Common myeloid progenitor, CD34-positive (primary cell): ENCODE results near the gene BCR.
A peak's percentile ranks its signal among the peaks of the same experiment; 100 is the strongest.

Experiments
- CTCF ChIA-PET: fragments of 350-600 bp; sonication (Branson Sonifier 250); formaldehyde crosslinking; loops from one replicate; lab custom pipeline; 2021; ENCODE audit warnings: antibody characterized with exemption; lab: Charles Lee
- POLR2A ChIA-PET: fragments of 350-600 bp; sonication (Branson Sonifier 250); formaldehyde crosslinking; loops from one replicate; lab custom pipeline; 2021; ENCODE audit warnings: antibody characterized with exemption; lab: Charles Lee
- DNase-seq, 3 donors: peaks; one replicate each; pipeline versions ENCODE4 v3.0.0 to v3.0.0-alpha.2; 2013
- H3K27ac ChIP-seq, 2 experiments: 1 replicate in 1 of 2; 2 replicates in 1 of 2; pipeline ENCODE4 v1.7.0; 2013; ENCODE audit warnings: inconsistent platforms in 2 of 2, low read length in 2 of 2, mild to moderate bottlenecking in 2 of 2, low read depth in 1 of 2, moderate library complexity in 1 of 2; ENCODE audit not compliant: severe bottlenecking in 2 of 2, insufficient read depth in 1 of 2, poor library complexity in 1 of 2
- H3K27me3 ChIP-seq, 5 experiments: replicated peaks in 2 of 5; 1 replicate in 3 of 5; 2 replicates in 2 of 5; pipeline versions ENCODE4 v1.6.1 to v1.7.0; 2013; ENCODE audit warnings: low read length in 4 of 5, mild to moderate bottlenecking in 2 of 5, moderate library complexity in 2 of 5, inconsistent platforms in 1 of 5; ENCODE audit not compliant: insufficient read depth in 5 of 5, control insufficient read depth in 4 of 5
- H3K36me3 ChIP-seq, 4 experiments: 1 replicate in 2 of 4; 2 replicates in 2 of 4; pipeline versions ENCODE4 v1.6.1 to v1.7.0; 2013; ENCODE audit warnings: low read length in 3 of 4, control low read depth in 1 of 4, mild to moderate bottlenecking in 1 of 4; ENCODE audit not compliant: control insufficient read depth in 4 of 4, insufficient read depth in 4 of 4
- H3K4me1 ChIP-seq, 4 experiments: 1 replicate in 3 of 4; 2 replicates in 1 of 4; pipeline versions ENCODE4 v1.6.1 to v1.7.1; 2013; ENCODE audit warnings: low read length in 3 of 4, mild to moderate bottlenecking in 3 of 4, control low read depth in 1 of 4, inconsistent platforms in 1 of 4, moderate library complexity in 1 of 4; ENCODE audit not compliant: control insufficient read depth in 4 of 4, insufficient read depth in 4 of 4; ENCODE audit errors: control extremely low read depth in 1 of 4
- H3K4me3 ChIP-seq, 7 experiments: 1 replicate in 4 of 7; 2 replicates in 3 of 7; pipeline versions ENCODE4 v1.5.1 to v1.7.0; 2013; ENCODE audit warnings: mild to moderate bottlenecking in 7 of 7, low read length in 6 of 7, moderate library complexity in 6 of 7, inconsistent platforms in 2 of 7, low read depth in 2 of 7, control low read depth in 1 of 7; ENCODE audit not compliant: insufficient read depth in 4 of 7, control insufficient read depth in 1 of 7; ENCODE audit errors: extremely low read depth in 1 of 7
- H3K9me3 ChIP-seq, 5 experiments: 1 replicate in 4 of 5; 2 replicates in 1 of 5; pipeline versions ENCODE4 v1.6.1 to v1.7.1; 2013; ENCODE audit warnings: low read length in 4 of 5, mild to moderate bottlenecking in 2 of 5, inconsistent platforms in 1 of 5, low read depth in 1 of 5, moderate library complexity in 1 of 5; ENCODE audit not compliant: control insufficient read depth in 4 of 5, insufficient read depth in 2 of 5; ENCODE audit errors: control extremely low read depth in 1 of 5
- WGBS: methylation state at CpG from one replicate; pipeline ENCODE4 v1.1.5; 2013; ENCODE audit not compliant: insufficient coverage; 5-methylcytosine and 5-hydroxymethylcytosine counted together

BCR gene

DNA sequence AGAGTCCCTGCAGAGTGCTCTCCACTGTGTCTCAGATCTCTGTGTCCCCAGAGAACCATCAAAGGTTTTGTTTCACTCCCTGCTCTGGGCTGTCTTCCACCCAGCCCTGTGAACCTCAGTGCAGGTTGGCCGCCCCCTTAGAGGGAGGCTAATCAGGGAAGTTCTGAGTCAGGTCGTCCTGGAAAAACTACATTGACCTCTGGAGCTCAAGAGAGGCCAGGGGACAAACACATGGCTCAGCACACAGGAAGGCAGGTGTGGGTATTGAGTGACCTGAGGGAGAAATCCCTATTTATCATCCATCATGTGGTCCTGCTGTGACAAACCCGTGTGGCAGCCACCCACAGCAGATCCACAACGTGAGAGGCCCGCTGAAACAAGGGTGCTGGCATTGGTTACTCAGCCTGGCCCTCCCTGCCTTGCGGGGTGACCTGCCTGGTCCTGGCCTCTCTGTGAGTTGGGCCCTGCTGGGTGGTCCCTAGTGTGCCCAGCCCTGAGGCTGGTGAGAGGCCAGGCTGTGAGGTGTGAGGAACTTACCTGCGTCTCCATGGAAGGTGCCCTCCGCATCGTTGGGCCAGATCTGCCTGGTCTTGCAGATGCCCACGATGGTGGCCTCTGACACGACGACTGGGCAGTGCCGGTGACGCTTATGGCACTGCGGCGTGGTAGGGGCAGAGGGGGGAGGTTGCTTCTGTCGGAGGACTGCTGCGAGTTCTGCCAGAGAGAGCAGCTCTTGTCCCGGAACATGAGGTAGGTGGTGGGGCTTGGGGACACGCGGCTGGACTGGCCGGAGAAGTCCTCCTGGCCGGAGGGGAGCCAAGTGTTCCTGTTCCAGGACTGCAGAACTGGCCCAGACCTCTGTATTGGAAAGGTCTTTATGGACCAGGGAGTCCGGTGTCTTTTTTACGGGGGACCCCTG lies 669 bp upstream of the BCR start:
- Histone ChIP-seq H3K36me3 (peaks cover 0 to 27% (median 9%) of the 10 kb centered on the region in 4 experiments), H3K9me3 (peaks cover 0 to 18% (median 4%) of the 10 kb centered on the region in 5 experiments), H3K27me3 (no peaks in the 10 kb centered on the region), H3K4me3 (peak overlapping the region; percentile 11 to 100 (median 90)), H3K27ac (peak overlapping the region in 1 of 2 experiments; percentile 88), H3K4me1 (peaks cover 18 to 63% (median 50%) of the 10 kb centered on the region in 4 experiments)
- ChIA-PET POLR2A (interaction anchor here (0.6 to 4.6 kb wide), 2 partner anchors 37 to 40 kb away, joined by 4 to 30 read pairs; no protein-coding TSS in a partner anchor), CTCF (interaction anchor here (0.5 to 7.4 kb wide), 15 partner anchors 36 to 115 kb away, joined by 3 to 59 read pairs (median 6); no protein-coding TSS in a partner anchor)
- 40% methylated on average over 19 of the region's 25 CpGs for WGBS
- no peak for DNase-seq

DNA sequence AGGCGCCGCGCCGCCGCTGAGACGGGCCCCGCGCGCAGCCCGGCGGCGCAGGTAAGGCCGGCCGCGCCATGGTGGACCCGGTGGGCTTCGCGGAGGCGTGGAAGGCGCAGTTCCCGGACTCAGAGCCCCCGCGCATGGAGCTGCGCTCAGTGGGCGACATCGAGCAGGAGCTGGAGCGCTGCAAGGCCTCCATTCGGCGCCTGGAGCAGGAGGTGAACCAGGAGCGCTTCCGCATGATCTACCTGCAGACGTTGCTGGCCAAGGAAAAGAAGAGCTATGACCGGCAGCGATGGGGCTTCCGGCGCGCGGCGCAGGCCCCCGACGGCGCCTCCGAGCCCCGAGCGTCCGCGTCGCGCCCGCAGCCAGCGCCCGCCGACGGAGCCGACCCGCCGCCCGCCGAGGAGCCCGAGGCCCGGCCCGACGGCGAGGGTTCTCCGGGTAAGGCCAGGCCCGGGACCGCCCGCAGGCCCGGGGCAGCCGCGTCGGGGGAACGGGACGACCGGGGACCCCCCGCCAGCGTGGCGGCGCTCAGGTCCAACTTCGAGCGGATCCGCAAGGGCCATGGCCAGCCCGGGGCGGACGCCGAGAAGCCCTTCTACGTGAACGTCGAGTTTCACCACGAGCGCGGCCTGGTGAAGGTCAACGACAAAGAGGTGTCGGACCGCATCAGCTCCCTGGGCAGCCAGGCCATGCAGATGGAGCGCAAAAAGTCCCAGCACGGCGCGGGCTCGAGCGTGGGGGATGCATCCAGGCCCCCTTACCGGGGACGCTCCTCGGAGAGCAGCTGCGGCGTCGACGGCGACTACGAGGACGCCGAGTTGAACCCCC lies 798 bp downstream of the BCR start:
- DNase-seq, result no peak
- under 1% methylated on average over 104 of the region's 112 CpGs for whole genome bisulfite sequencing
- Histone ChIP-seq H3K4me3 (peak overlapping the region; percentile 75 to 100 (median 92)), H3K4me1 (peaks cover 22 to 78% (median 63%) of the 10 kb centered on the region in 4 experiments), H3K36me3 (peaks cover 0 to 34% (median 11%) of the 10 kb centered on the region in 4 experiments), H3K9me3 (peaks cover 0 to 12% (median 3%) of the 10 kb centered on the region in 5 experiments), H3K27ac (peak overlapping the region; percentile 33 to 88), H3K27me3 (no peaks in the 10 kb centered on the region)
- ChIA-PET CTCF (interaction anchor here (1.0 to 3.7 kb wide), 9 partner anchors 31 to 101 kb away, joined by 3 to 18 read pairs (median 6); no protein-coding TSS in a partner anchor), POLR2A (interaction anchor here (1.9 to 4.6 kb wide), 3 partner anchors 35 to 61 kb away, joined by 6 to 30 read pairs (median 16); no protein-coding TSS in a partner anchor)

DNA sequence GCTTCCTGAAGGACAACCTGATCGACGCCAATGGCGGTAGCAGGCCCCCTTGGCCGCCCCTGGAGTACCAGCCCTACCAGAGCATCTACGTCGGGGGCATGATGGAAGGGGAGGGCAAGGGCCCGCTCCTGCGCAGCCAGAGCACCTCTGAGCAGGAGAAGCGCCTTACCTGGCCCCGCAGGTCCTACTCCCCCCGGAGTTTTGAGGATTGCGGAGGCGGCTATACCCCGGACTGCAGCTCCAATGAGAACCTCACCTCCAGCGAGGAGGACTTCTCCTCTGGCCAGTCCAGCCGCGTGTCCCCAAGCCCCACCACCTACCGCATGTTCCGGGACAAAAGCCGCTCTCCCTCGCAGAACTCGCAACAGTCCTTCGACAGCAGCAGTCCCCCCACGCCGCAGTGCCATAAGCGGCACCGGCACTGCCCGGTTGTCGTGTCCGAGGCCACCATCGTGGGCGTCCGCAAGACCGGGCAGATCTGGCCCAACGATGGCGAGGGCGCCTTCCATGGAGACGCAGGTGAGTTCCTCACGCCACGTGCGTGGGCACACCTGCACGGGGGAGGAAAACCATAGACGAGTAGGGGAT lies 1.5 kb downstream of the BCR start:
- Histone ChIP-seq H3K4me3 (peak overlapping the region; percentile 75 to 100 (median 92)), H3K27ac (peak overlapping the region; percentile 69 to 88), H3K36me3 (peaks cover 0 to 39% (median 11%) of the 10 kb centered on the region in 4 experiments), H3K9me3 (peaks cover 0 to 5% (median 0%) of the 10 kb centered on the region in 5 experiments), H3K4me1 (peaks cover 22 to 82% (median 68%) of the 10 kb centered on the region in 4 experiments), H3K27me3 (no peaks in the 10 kb centered on the region)
- ChIA-PET POLR2A (interaction anchor here (1.2 to 4.6 kb wide), 4 partner anchors 8 to 61 kb away, joined by 4 to 30 read pairs (median 11); no protein-coding TSS in a partner anchor), CTCF (interaction anchor here (1.0 to 3.7 kb wide), 8 partner anchors 31 to 100 kb away, joined by 3 to 18 read pairs (median 4); no protein-coding TSS in a partner anchor)
- no peak for DNase-seq
- under 1% methylated on average over 35 of the region's 43 CpGs for WGBS

- H3K27me3 ChIP-seq, result no peaks in the 10 kb centered on the region
- DNase-seq, result peak; percentile 76 to 95 (median 95)
- no peaks in the 10 kb centered on the region for H3K9me3 ChIP-seq
- WGBS, result 0% methylated on average over 11 of the region's 12 CpGs
- peaks cover 0 to 40% (median 11%) of the 10 kb centered on the region in 4 experiments for H3K36me3 ChIP-seq
- peaks cover 22 to 82% (median 72%) of the 10 kb centered on the region in 4 experiments for H3K4me1 ChIP-seq
- POLR2A ChIA-PET, result interaction anchor here (0.5 to 4.6 kb wide), 6 partner anchors 9 to 60 kb away, joined by 3 to 30 read pairs (median 5); no protein-coding TSS in a partner anchor
- CTCF ChIA-PET, result interaction anchor here (0.9 to 3.7 kb wide), 13 partner anchors 13 to 93 kb away, joined by 3 to 18 read pairs (median 5); no protein-coding TSS in a partner anchor
- peak overlapping the region; percentile 75 to 100 (median 92) for H3K4me3 ChIP-seq
- H3K27ac ChIP-seq, result peak overlapping the region; percentile 69 to 88
These were observed 2.2 kb downstream of the BCR start for GRCh38 chr22:23182309-23183060.

GRCh38 chr22:23183061-23183698 lies 2.9 kb downstream of the BCR start:
- WGBS, result 1% methylated on average over 11 of the region's 11 CpGs
- Histone ChIP-seq H3K36me3 (peaks cover 2 to 46% (median 14%) of the 10 kb centered on the region in 4 experiments), H3K9me3 (no peaks in the 10 kb centered on the region), H3K4me3 (peak overlapping the region; percentile 75 to 100 (median 92)), H3K27ac (peak overlapping the region; percentile 69 to 88), H3K4me1 (peaks cover 22 to 87% (median 76%) of the 10 kb centered on the region in 4 experiments), H3K27me3 (no peaks in the 10 kb centered on the region)
- ChIA-PET CTCF (interaction anchor here (0.9 to 3.7 kb wide), 16 partner anchors 12 to 92 kb away, joined by 3 to 18 read pairs (median 4); no protein-coding TSS in a partner anchor), POLR2A (interaction anchor here (0.5 to 4.6 kb wide), 9 partner anchors 9 to 86 kb away, joined by 3 to 30 read pairs (median 3); no protein-coding TSS in a partner anchor)
- peak in 2 of 3 donors; percentile 50 to 61 for DNase-seq
